Astrocyte (in vitro differentiated cells and primary cell): Measurements from ENCODE around the gene KNL1. TPM values are rescaled to one million over a fixed set of nuclear protein-coding genes. Genes with fewer than 3 reads are reported as not detected.

Source experiments
- DNase-seq: peaks from one replicate; pipeline ENCODE4 v3.0.0-alpha.2; 2010; ENCODE audit warnings: low read depth
- FAIRE-seq: peaks from 2 replicates; lab custom pipeline; 2011; peaks lifted over from hg19 to GRCh38; lab: Jason Lieb, UNC
- H2AFZ ChIP-seq: 2 replicates; pipeline ENCODE4 v1.6.0; 2012; ENCODE audit warnings: low read depth, low read length, inconsistent platforms
- H3K27ac ChIP-seq: 2 replicates; pipeline ENCODE4 v1.5.1; 2011; ENCODE audit warnings: low read depth, low read length, inconsistent platforms
- H3K27me3 ChIP-seq: 2 replicates; pipeline ENCODE4 v1.6.0; 2011; ENCODE audit warnings: low read length, inconsistent platforms; ENCODE audit not compliant: insufficient read depth
- H3K36me3 ChIP-seq: 2 replicates; pipeline ENCODE4 v1.5.1; 2011; ENCODE audit warnings: low read length, inconsistent platforms; ENCODE audit not compliant: insufficient read depth
- H3K4me1 ChIP-seq: 2 replicates; pipeline ENCODE4 v1.5.1; 2011; ENCODE audit warnings: low read length, inconsistent platforms; ENCODE audit not compliant: insufficient read depth
- H3K4me2 ChIP-seq: 2 replicates; pipeline ENCODE4 v1.6.0; 2012; ENCODE audit warnings: low read length, inconsistent platforms
- H3K4me3 ChIP-seq: 2 replicates; pipeline ENCODE4 v1.5.1; 2011; ENCODE audit warnings: low read depth, mild to moderate bottlenecking, low read length, inconsistent platforms; ENCODE audit not compliant: insufficient read depth
- H3K79me2 ChIP-seq: 2 replicates; pipeline ENCODE4 v1.6.0; 2012; ENCODE audit warnings: mild to moderate bottlenecking, low read length, inconsistent platforms; ENCODE audit not compliant: insufficient read depth
- H3K9ac ChIP-seq: 2 replicates; pipeline ENCODE4 v1.6.0; 2012; ENCODE audit warnings: mild to moderate bottlenecking, low read length, inconsistent platforms
- H3K9me3 ChIP-seq: 2 replicates; pipeline ENCODE4 v1.5.1; 2012; ENCODE audit warnings: low read depth, mild to moderate bottlenecking, low read length, inconsistent platforms; ENCODE audit not compliant: insufficient read depth
- H4K20me1 ChIP-seq: 2 replicates; pipeline ENCODE4 v1.6.0; 2012; ENCODE audit warnings: low read length, inconsistent platforms; ENCODE audit not compliant: insufficient read depth
- H3K27ac Mint-ChIP-seq: one replicate; pipeline ENCODE4 v1.8.0; 2021; ENCODE audit warnings: mild to moderate bottlenecking, mixed read lengths; ENCODE audit not compliant: unreplicated experiment
- H3K27me3 Mint-ChIP-seq: one replicate; pipeline ENCODE4 v1.8.0; 2021; ENCODE audit warnings: low read depth, mixed read lengths; ENCODE audit not compliant: unreplicated experiment
- H3K36me3 Mint-ChIP-seq: one replicate; pipeline ENCODE4 v1.8.0; 2021; ENCODE audit warnings: low read depth, mixed read lengths; ENCODE audit not compliant: unreplicated experiment
- H3K4me1 Mint-ChIP-seq: one replicate; pipeline ENCODE4 v1.8.0; 2021; ENCODE audit warnings: low read depth, mixed read lengths; ENCODE audit not compliant: unreplicated experiment
- H3K4me3 Mint-ChIP-seq: one replicate; pipeline ENCODE4 v1.8.0; 2021; ENCODE audit warnings: mild to moderate bottlenecking, moderate library complexity, mixed read lengths; ENCODE audit not compliant: unreplicated experiment
- H3K9me3 Mint-ChIP-seq: one replicate; pipeline ENCODE4 v1.8.0; 2021; ENCODE audit warnings: mild to moderate bottlenecking, mixed read lengths; ENCODE audit not compliant: unreplicated experiment
- CTCF ChIP-seq: IDR thresholded peaks from 2 replicates; pipeline ENCODE4 v1.5.1; 2011; ENCODE audit warnings: low read depth, mild to moderate bottlenecking, inconsistent platforms, low read length, moderate library complexity; ENCODE audit not compliant: insufficient read depth
- EZH2 ChIP-seq: IDR thresholded peaks from 2 replicates; pipeline ENCODE4 v1.6.1; 2012; ENCODE audit warnings: mild to moderate bottlenecking, low read length, inconsistent platforms; ENCODE audit not compliant: insufficient read depth
- total RNA-seq: library from RNA; stranded (reverse); gene quantifications from 2 replicates; pipeline ENCODE4 v1.2.1, GENCODE V29; 2021

KNL1 gene
- total RNA-seq, 1 donor from 2014 or later = 3.3 TPM

GRCh38 chr15:40555876-40556275 lies 38.2 kb upstream of the KNL1 start:
- Histone ChIP-seq H3K9ac (no peak overlapping the region), H2AFZ (no peak overlapping the region), H4K20me1 (no peaks in the 10 kb centered on the region), H3K4me3 (no peak overlapping the region), H3K4me2 (no peak overlapping the region), H3K27me3 (no peaks in the 10 kb centered on the region), H3K4me1 (no peaks in the 10 kb centered on the region), H3K79me2 (no peaks in the 10 kb centered on the region), H3K36me3 (peaks cover 11% of the 10 kb centered on the region), H3K27ac (no peak overlapping the region), H3K9me3 (no peaks in the 10 kb centered on the region)
- peaks cover 17% of the 10 kb centered on the region for H3K36me3 Mint-ChIP-seq
- H3K9me3 Mint-ChIP-seq = no peaks in the 10 kb centered on the region
- no peak overlapping the region for H3K27ac Mint-ChIP-seq
- no peak overlapping the region for H3K4me3 Mint-ChIP-seq
- no peaks in the 10 kb centered on the region for H3K4me1 Mint-ChIP-seq
- DNase-seq (no peak), FAIRE-seq (no peak)
- no peaks in the 10 kb centered on the region for H3K27me3 Mint-ChIP-seq
- TF ChIP-seq CTCF (no peak), EZH2 (no peak)

DNA sequence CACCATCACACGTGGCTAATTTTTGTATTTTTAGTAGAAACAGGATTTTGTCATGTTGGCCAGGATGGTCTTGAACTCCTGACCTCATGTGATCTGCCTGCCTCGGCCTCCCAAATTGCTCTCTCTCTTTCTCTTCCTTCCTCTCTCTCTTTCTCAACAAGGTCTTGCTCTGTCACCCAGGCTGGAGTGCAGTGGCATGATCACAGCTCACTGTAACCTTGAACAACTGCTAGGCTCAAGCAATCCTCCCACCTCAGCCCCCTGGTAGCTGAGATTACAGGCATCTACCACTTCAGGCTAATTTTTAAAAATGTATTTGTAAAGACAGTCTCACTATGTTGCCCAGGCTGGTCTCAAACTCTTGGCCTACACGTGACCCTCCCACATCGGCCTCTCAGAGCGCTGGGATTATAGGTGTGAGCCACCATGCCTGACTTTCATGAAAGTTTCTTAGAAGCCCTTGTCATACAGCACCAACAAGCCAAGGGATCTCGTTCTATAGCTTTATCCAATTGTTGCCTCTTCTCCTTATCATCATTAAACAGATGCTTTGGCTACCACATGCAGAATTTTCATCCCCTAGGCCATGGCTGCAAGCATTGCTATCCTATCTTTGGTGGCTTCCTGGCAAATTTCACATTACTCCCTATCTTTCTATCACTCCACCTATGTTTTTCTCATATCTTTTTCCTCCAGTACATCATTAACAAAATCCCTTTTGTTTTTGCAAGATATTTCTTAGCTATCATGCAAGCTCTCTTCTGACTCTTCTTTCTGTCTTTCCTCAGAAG lies 34.9 kb upstream of the KNL1 start:
- H3K36me3 ChIP-seq = peaks cover 5% of the 10 kb centered on the region
- no peak for FAIRE-seq
- H3K79me2 ChIP-seq = peaks cover 13% of the 10 kb centered on the region
- no peak overlapping the region for H3K4me3 ChIP-seq
- TF ChIP-seq EZH2 (no peak), CTCF (no peak)
- no peaks in the 10 kb centered on the region for H3K27me3 Mint-ChIP-seq
- H3K9ac ChIP-seq = no peak overlapping the region
- no peak overlapping the region for H3K4me3 Mint-ChIP-seq
- no peak overlapping the region for H3K27ac Mint-ChIP-seq
- H3K9me3 Mint-ChIP-seq = no peaks in the 10 kb centered on the region
- no peak for DNase-seq
- H3K9me3 ChIP-seq = no peaks in the 10 kb centered on the region
- no peak overlapping the region for H3K27ac ChIP-seq
- H3K4me1 ChIP-seq = peaks cover 3% of the 10 kb centered on the region
- peaks cover 6% of the 10 kb centered on the region for H4K20me1 ChIP-seq
- H3K36me3 Mint-ChIP-seq = peaks cover 19% of the 10 kb centered on the region
- H3K27me3 ChIP-seq = no peaks in the 10 kb centered on the region
- no peak overlapping the region for H2AFZ ChIP-seq
- peaks cover 5% of the 10 kb centered on the region for H3K4me1 Mint-ChIP-seq
- H3K4me2 ChIP-seq = no peak overlapping the region

DNA sequence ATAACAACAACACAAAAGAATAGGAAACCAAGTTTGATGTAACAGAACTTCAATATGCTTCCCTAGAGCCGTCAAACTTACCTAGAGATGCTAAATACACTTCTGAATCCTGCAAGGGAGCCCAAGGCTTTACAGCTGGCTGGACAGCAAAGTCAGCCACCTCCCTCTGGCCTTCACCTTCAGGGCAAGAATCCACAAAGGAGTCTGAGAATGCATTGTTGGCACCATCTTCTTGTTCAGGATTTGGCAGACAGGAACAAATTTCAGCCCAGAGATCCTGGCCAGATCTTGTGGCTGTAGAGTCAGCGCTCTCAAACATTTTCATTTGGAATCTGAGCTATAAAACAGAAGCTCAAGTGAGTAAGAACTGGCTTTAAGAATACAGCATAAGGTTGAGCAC lies 31.4 kb upstream of the KNL1 start:
- Mint-ChIP-seq H3K36me3 (peaks cover 9% of the 10 kb centered on the region), H3K27me3 (no peaks in the 10 kb centered on the region), H3K4me3 (no peak overlapping the region), H3K27ac (no peak overlapping the region), H3K4me1 (peaks cover 6% of the 10 kb centered on the region), H3K9me3 (peaks cover 3% of the 10 kb centered on the region)
- Histone ChIP-seq H3K4me1 (peaks cover 6% of the 10 kb centered on the region), H3K4me3 (no peak overlapping the region), H3K4me2 (no peak overlapping the region), H3K9me3 (no peaks in the 10 kb centered on the region), H3K79me2 (peaks cover 19% of the 10 kb centered on the region), H4K20me1 (peaks cover 6% of the 10 kb centered on the region), H3K27me3 (peaks cover 3% of the 10 kb centered on the region), H2AFZ (no peak overlapping the region), H3K27ac (no peak overlapping the region), H3K36me3 (no peaks in the 10 kb centered on the region), H3K9ac (no peak overlapping the region)
- DNase-seq (peak; percentile 15), FAIRE-seq (no peak)
- TF ChIP-seq EZH2 = no peak
- no peak for TF ChIP-seq CTCF
